Gastrocnemius medialis (tissue), 4 donors: ENCODE measurements around the gene FAM168A.

Experiments
- CTCF ChIP-seq, 5 experiments: fragments of 450-650 bp in 3 of 5; fragments of 200-600 bp in 2 of 5; sonication (generic) in 2 of 5; IDR thresholded peaks in 4 of 5; conservative IDR thresholded peaks in 1 of 5; 1 replicate in 4 of 5; 2 replicates in 1 of 5; pipeline ENCODE4 v1.5.1; 2016 to 2019; ENCODE audit warnings: antibody characterized with exemption in 5 of 5, mild to moderate bottlenecking in 3 of 5, moderate library complexity in 3 of 5
- POLR2A ChIP-seq, 2 donors: fragments of 450-650 bp; IDR thresholded peaks; one replicate each; pipeline ENCODE4 v1.6.1; 2017; ENCODE audit warnings: antibody characterized with exemption in 2 of 2, mild to moderate bottlenecking in 2 of 2, moderate library complexity in 2 of 2

DNA sequence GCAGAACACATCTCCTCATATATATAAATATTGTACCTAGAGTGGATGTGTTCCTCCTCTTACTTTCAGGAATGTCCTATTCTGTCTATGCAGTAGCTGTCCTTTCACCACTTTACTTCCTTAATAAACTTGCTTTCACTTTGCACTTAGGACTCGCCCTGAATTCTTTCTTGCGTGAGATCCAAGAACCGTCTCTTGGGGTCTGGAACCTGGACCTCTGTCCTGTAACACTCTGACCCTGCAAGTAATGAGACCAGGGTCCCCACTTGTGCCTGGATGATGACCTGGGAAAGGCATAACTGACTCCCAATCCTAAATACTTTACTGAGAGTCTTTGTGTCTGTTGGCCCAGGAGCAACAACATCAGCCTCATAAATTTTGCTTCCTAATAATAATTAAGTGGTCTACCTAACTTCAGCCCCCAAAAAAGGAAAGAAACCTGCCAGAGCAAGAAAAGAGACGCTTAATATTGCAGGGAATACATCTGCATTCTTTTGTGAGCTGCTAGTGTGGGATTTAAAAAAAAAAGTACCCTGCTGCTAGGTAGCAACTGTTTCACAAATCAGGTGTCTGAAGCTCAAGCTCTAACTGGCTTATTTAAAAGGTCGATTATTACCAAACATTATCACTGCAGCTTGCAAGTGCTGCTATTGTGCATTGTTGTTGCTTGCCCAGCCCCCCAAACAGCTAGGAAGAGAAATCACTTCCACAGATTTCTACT, 69.3 kb downstream of the FAM168A start:
- TF ChIP-seq CTCF (IDR thresholded peaks at IDR 0.05 in 4 of 5, conservative IDR thresholded peaks at IDR 0.05 in 1 of 5) (no peak), POLR2A (IDR thresholded peaks at IDR 0.05) (no peak)
